Thyroid gland (tissue), 4 donors: ENCODE data around the gene LAMA3. TPM values are rescaled to one million over a fixed set of nuclear protein-coding genes. Genes with fewer than 3 reads are reported as not detected.
"Not testable (repeated sequence)": the region's sequence is repeated elsewhere in the genome, so short reads cannot be mapped to it uniquely, and the experiment has no call there.

Source experiments
- DNase-seq, 2 donors: peaks; one replicate each; pipeline ENCODE4 v3.0.0-alpha.2; 2019
- H3K27ac ChIP-seq, 3 donors: fragments of 200-600 bp; sonication (generic); 1 replicate in 2 of 3; 2 replicates in 1 of 3; pipeline ENCODE4 v1.5.1; 2016 to 2019; ENCODE audit warnings: mild to moderate bottlenecking in 1 of 3, moderate library complexity in 1 of 3
- H3K27me3 ChIP-seq: fragments of 200-600 bp; sonication (generic); one replicate; pipeline ENCODE4 v1.5.1; 2019
- H3K36me3 ChIP-seq, 2 donors: fragments of 200-600 bp; sonication (generic); one replicate each; pipeline ENCODE4 v1.5.1; 2016 to 2019
- H3K4me1 ChIP-seq, 2 donors: fragments of 200-600 bp; sonication (generic); one replicate each; pipeline ENCODE4 v1.5.1; 2017 to 2019
- H3K4me3 ChIP-seq, 3 donors: fragments of 200-600 bp; sonication (generic); replicated peaks in 1 of 3; 1 replicate in 2 of 3; 2 replicates in 1 of 3; pipeline ENCODE4 v1.5.1; 2016; ENCODE audit warnings: mild to moderate bottlenecking in 1 of 3
- H3K9me3 ChIP-seq: fragments of 200-600 bp; sonication (generic); one replicate; pipeline ENCODE4 v1.5.1; 2017
- POLR2A ChIP-seq, 2 donors: fragments of 450-650 bp; IDR thresholded peaks; one replicate each; pipeline ENCODE4 v1.6.1; 2017; ENCODE audit warnings: antibody characterized with exemption in 2 of 2, mild to moderate bottlenecking in 2 of 2, moderate library complexity in 1 of 2
- WGBS, 2 donors: methylation state at CpG; one replicate each; pipeline ENCODE4 v1.1.5; 2017; 5-methylcytosine and 5-hydroxymethylcytosine counted together
- intact Hi-C: fragments of 100-400 bp; cut with DNase I; formaldehyde crosslinking; loops from one replicate; pipeline ENCODE4 v1.15.1; 2023
- total RNA-seq, 4 donors: library from RNA; depleted of rRNA; stranded (reverse); fragments of >200 nt; gene quantifications; one replicate each; pipeline ENCODE4 v1.2.3, GENCODE V29; 2016
- TF ChIP-seq, protein P1 (sequence below), 6 experiments: fragments of 200-600 bp in 3 of 6; fragments of 450-650 bp in 3 of 6; sonication (generic) in 3 of 6; IDR thresholded peaks; one replicate each; pipeline ENCODE4 v1.5.1; 2016 to 2019; ENCODE audit warnings: antibody characterized with exemption in 6 of 6, mild to moderate bottlenecking in 2 of 6, inconsistent platforms in 1 of 6, moderate library complexity in 1 of 6

Gene LAMA3
- total RNA-seq, 4 donors from 2014 or later = 7.5 to 12.1 (median 8.9) TPM

DNA sequence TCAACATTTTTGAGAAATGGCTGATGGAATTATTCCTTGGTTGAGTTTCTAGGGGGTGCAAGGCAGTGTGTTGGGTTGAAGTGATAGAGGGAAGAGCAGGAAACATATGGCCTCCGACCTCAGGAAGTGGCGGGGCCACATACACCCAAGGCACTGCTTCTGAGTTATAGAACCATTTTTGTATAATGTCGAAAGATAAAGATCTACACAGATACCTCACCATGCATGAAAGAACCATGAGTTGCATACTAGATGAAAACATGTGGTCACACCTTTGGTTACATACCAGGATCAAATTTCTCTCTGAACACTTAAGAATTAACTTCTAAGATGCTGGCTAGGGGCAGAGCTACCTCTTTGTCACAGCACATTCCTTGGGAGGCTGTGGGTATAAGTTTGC, 23.2 kb downstream of the LAMA3 start:
- no peak for DNase-seq
- WGBS, 2 donors = 72 to 73% methylated on average over 3 of the region's 3 CpGs
- no peak overlapping the region for H3K27ac ChIP-seq
- H3K4me3 ChIP-seq = no peak overlapping the region
- intact Hi-C loops = no loop called here
- H3K4me1 ChIP-seq = no peaks in the 10 kb centered on the region
- no peaks in the 10 kb centered on the region for H3K36me3 ChIP-seq
- no peaks in the 10 kb centered on the region for H3K9me3 ChIP-seq
- H3K27me3 ChIP-seq = no peaks in the 10 kb centered on the region
- TF ChIP-seq POLR2A (IDR thresholded peaks at IDR 0.05) = no peak
- TF ChIP-seq, protein P1, sequence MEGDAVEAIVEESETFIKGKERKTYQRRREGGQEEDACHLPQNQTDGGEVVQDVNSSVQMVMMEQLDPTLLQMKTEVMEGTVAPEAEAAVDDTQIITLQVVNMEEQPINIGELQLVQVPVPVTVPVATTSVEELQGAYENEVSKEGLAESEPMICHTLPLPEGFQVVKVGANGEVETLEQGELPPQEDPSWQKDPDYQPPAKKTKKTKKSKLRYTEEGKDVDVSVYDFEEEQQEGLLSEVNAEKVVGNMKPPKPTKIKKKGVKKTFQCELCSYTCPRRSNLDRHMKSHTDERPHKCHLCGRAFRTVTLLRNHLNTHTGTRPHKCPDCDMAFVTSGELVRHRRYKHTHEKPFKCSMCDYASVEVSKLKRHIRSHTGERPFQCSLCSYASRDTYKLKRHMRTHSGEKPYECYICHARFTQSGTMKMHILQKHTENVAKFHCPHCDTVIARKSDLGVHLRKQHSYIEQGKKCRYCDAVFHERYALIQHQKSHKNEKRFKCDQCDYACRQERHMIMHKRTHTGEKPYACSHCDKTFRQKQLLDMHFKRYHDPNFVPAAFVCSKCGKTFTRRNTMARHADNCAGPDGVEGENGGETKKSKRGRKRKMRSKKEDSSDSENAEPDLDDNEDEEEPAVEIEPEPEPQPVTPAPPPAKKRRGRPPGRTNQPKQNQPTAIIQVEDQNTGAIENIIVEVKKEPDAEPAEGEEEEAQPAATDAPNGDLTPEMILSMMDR (IDR thresholded peaks at IDR 0.05) = no peak

DNA sequence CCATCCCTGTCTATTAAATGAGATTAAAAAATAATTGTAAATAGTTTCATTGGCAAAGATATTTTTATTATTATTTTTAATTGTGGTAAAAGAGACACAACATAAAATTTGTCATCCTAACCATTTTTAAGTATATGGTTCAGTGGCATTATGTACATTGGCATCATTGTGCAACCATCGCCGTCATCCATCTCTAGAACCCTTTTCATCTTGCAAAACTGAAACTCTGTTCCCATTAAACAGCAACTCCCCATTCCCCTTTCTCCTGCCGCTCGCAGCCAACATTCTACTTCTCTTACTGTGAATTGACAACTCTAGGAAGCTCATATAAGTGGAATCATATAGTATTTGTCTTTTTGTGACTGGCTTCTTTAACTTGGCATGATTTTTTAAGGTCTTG, 25.3 kb downstream of the LAMA3 start:
- no peak overlapping the region for H3K27ac ChIP-seq
- DNase-seq = no peak
- H3K4me3 ChIP-seq = no peak overlapping the region
- 93 to 96% methylated on average over 4 of the region's 4 CpGs for WGBS, 2 donors
- no peak for TF ChIP-seq POLR2A (IDR thresholded peaks at IDR 0.05)
- TF ChIP-seq, protein P1 (IDR thresholded peaks at IDR 0.05) = no peak
- H3K4me1 ChIP-seq = no peaks in the 10 kb centered on the region
- H3K27me3 ChIP-seq = no peaks in the 10 kb centered on the region
- no peaks in the 10 kb centered on the region for H3K36me3 ChIP-seq
- no peaks in the 10 kb centered on the region for H3K9me3 ChIP-seq
- intact Hi-C loops = no loop called here

DNA sequence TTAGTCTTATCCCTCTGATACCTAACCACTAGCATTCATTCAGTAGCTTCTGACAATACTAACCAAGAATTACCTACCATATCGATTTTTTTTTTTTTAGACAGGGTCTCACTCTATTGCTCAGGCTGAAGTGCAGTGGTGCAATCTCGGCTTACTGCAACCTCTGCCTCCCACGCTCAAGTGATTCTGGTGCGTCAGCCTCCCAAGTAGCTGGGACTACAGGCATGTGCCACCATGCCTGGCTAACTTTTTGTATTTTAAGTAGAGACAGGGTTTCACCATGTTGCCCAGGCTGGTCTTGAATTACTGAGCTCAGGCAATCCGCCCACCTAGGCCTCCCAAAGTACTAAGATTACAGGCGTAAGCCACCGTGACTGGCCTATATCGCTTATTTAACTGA, 26.8 kb downstream of the LAMA3 start:
- H3K9me3 ChIP-seq, H3K36me3 ChIP-seq, H3K4me1 ChIP-seq, DNase-seq, H3K27ac ChIP-seq, H3K27me3 ChIP-seq, H3K4me3 ChIP-seq, intact Hi-C loops: not testable (repeated sequence)
- WGBS, 2 donors = 70 to 85% methylated on average over 8 of the region's 8 CpGs

DNA sequence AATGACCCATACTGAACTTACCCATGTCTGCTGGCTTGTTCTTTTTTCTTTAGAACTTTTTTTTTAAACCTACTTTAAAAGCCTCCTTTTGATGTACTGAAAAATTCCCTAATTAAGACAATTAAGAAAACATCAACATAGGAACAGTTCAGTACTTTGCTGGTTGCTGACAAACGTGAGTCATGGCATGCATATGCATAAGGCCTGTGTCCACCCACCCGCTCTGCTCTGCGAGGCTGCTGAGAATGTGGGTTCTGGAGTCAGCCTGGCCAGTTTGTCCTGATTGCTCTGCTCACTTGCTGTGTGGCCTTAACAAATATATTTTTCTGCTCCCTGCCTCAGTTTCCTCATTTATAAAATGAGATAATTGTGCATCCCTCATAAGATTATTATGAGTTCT, 27.3 kb downstream of the LAMA3 start:
- H3K27ac ChIP-seq = no peak overlapping the region
- TF ChIP-seq, protein P1 (IDR thresholded peaks at IDR 0.05) = no peak
- no peak for TF ChIP-seq POLR2A (IDR thresholded peaks at IDR 0.05)

DNA sequence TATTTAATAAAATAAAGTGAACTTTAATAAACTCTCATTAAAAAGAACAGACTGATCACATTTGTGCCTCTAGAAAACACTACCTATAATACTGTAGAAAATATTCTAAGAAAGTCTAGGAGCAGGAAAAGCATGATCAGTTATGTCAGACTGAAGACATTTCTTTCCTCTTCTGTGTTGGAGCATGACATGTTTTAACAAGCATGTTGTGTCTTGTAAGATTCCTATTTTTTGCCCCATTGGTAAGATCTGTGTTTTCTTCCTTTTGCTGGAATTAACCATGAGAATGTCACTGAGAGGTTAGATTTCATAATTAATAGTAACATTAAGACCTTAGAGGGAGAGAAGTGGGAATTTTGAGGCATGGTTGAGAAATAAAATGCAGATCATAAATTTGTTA, 27.7 kb downstream of the LAMA3 start:
- H3K27ac ChIP-seq = no peak overlapping the region
- intact Hi-C loops = no loop called here
- H3K36me3 ChIP-seq = no peaks in the 10 kb centered on the region
- no peak for DNase-seq
- H3K4me3 ChIP-seq = no peak overlapping the region
- no peaks in the 10 kb centered on the region for H3K9me3 ChIP-seq
- TF ChIP-seq POLR2A (IDR thresholded peaks at IDR 0.05) = no peak
- TF ChIP-seq, protein P1 (IDR thresholded peaks at IDR 0.05) = no peak
- H3K4me1 ChIP-seq = no peaks in the 10 kb centered on the region
- H3K27me3 ChIP-seq = no peaks in the 10 kb centered on the region

More for the DNA sequence above, 27.3 kb downstream of the LAMA3 start:
- Histone ChIP-seq H3K9me3 (no peaks in the 10 kb centered on the region), H3K27me3 (no peaks in the 10 kb centered on the region), H3K36me3 (no peaks in the 10 kb centered on the region), H3K4me3 (no peak overlapping the region), H3K4me1 (no peaks in the 10 kb centered on the region)
- 82 to 88% methylated on average over 3 of the region's 3 CpGs for WGBS, 2 donors
- intact Hi-C loops = no loop called here
- no peak for DNase-seq

DNA sequence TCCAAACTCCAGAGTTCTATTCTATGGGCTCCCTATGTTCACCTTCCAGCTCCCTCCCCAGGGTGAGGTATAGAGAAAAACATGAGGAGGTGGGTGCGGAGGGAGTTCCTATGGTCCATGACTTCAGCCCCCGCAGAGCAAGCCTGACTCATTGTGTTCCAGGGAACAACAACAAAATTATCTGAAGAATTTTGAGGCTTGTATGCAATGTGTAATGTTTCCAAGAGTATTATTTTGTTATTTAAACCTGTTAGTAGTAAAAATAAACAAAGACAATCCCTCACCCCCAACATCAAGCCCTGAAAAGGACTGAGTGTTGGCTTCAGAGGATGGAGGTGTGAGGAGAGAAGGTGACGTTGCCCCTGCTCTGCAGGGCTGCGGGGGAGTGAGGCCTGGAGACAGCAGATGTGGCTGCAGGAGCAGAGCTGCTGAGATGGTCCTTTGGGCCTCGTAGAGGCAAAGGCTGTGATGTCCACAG, 29.0 kb downstream of the LAMA3 start:
- Histone ChIP-seq H3K27ac (no peak overlapping the region), H3K9me3 (no peaks in the 10 kb centered on the region), H3K36me3 (no peaks in the 10 kb centered on the region), H3K4me1 (no peaks in the 10 kb centered on the region), H3K27me3 (no peaks in the 10 kb centered on the region), H3K4me3 (no peak overlapping the region)
- no peak for TF ChIP-seq POLR2A (IDR thresholded peaks at IDR 0.05)
- TF ChIP-seq, protein P1 (IDR thresholded peaks at IDR 0.05) = no peak
- no peak for DNase-seq
- intact Hi-C loops = no loop called here
- WGBS, 2 donors = 85 to 89% methylated on average over 5 of the region's 5 CpGs
